GM18498 (cell line): Measurements from ENCODE around the gene FARP2.
"Not testable (repeated sequence)": the region's sequence is repeated elsewhere in the genome, so short reads cannot be mapped to it uniquely, and the experiment has no call there.

Experiments
- ATAC-seq: cut with Tn5 transposase; IDR thresholded peaks from one replicate; pipeline ENCODE4 v1.9.1; 2021; ENCODE audit warnings: mild to moderate bottlenecking, moderate library complexity; ENCODE audit not compliant: unreplicated experiment

The FARP2 gene, protein sequence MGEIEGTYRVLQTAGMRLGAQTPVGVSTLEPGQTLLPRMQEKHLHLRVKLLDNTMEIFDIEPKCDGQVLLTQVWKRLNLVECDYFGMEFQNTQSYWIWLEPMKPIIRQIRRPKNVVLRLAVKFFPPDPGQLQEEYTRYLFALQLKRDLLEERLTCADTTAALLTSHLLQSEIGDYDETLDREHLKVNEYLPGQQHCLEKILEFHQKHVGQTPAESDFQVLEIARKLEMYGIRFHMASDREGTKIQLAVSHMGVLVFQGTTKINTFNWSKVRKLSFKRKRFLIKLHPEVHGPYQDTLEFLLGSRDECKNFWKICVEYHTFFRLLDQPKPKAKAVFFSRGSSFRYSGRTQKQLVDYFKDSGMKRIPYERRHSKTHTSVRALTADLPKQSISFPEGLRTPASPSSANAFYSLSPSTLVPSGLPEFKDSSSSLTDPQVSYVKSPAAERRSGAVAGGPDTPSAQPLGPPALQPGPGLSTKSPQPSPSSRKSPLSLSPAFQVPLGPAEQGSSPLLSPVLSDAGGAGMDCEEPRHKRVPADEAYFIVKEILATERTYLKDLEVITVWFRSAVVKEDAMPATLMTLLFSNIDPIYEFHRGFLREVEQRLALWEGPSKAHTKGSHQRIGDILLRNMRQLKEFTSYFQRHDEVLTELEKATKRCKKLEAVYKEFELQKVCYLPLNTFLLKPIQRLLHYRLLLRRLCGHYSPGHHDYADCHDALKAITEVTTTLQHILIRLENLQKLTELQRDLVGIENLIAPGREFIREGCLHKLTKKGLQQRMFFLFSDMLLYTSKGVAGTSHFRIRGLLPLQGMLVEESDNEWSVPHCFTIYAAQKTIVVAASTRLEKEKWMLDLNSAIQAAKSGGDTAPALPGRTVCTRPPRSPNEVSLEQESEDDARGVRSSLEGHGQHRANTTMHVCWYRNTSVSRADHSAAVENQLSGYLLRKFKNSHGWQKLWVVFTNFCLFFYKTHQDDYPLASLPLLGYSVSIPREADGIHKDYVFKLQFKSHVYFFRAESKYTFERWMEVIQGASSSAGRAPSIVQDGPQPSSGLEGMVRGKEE

DNA sequence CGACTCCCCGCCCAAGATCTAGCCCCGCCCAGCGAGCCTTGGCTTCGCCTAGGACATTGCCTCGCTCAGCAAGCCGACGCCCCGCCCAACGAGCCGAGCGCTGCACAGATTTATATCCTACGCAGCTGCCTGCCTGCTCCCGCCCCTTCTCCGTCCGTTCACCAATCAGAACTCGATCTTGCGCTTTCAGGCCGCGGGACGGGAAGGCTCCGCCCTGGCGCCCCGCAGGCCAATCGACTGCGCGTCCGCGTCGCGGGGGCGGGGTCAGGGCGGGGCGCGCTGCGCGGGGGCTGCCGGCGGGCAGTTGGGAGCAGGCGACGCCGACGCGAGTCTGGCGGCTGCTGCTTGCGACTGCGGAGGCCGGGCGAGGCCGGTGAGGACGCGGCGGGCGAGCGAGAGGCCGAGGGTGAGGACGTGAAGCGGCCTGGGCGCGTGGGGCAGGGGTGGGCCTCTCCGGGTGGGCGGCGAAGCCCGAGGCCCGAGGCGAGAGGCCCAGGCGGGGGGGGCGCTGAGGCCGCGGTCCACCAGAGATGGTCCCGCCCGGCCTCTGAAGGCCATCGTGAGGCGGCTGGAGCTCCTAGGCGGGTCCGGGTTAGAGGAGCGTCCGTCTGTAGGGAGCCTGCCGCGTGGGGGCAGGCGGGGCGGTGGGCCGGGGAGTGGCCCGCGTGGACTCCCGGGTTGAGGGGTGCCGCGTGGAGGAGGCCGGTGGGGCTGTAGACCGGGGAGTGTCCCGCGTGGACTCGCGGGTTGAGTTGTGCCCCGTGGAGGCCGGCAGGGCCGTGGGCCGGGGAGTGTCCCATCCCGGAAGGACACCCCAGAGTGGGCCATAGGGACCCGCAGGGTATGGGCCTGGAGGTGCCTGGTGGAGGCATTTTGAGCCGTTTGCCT lies at the start of gene FARP2:
Gene FARP2, plus strand, starts transcription at position 303 of the 888 bp plus-strand sequence. CDS start 16,823 bp downstream, outside the sequence.
- ATAC-seq, result peak; percentile 79

DNA sequence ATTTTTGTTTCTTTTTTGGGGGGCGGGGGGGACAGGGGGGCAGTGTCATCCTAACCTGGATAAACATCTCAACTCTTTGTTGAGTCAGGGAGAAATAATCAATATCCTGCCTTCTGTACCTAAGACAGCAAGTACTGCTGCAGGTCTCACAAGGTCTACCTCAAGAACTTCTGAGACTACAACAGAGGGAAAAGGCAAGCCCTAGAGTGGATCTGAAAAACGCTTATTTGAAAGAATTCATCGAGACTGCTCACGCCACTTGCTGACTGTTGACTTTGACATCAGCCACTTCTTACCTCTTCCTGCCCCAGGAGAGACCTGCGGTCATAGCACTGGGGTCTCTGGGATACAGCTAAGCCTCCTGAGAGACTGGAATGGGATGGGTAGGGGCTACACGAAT lies 49.0 kb upstream of the FARP2 start:
- no peak for ATAC-seq

DNA sequence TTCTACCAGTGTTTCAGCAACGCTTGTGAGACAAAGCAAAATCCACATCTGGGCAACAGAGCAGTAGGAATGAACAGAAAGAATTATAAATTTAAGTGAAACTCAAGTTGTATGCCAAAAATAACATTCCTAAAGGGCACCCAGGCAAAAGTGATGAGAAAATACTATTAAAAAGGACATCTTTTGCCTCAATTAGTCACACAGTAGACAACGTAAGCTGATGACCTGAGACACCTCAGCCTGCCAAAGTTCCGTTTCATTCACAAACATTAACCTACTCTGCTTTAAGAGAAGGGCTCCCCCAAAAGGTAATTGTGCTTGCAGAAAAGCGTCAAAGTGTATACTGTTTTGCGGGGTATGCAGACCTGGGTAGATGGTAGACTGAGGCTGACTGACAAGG lies 47.8 kb upstream of the FARP2 start:
- no peak for ATAC-seq

DNA sequence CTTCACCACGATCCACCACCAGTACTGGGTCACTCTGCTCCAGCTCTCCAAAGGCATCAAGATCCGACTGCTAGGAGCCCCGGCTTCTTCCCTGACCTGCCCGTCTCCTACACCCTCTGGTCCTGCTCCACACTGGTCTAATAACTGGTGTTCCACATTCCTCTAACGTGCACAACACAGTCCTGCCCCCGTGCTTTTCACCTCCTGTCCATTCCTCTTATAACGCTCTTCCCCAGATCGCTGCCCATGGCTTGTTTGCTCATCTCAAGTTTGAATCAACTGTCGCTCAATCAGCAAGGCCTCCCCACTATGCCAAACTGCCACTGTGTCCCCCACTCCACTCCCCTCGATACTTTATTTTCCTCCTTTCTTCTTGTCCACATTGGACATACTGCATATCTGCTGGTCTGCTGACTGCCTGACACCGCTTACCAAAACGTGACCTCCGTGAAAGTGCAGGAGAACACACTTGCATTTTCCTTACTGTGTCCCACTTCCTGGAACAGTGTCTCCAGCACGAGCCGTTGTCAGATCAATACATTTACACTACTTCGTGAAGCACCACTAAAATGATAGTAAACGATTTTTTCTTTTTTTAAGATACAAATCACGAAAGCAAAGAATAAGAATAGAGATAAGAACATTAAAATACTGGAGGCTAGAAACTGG lies 47.1 kb upstream of the FARP2 start:
- no peak for ATAC-seq

DNA sequence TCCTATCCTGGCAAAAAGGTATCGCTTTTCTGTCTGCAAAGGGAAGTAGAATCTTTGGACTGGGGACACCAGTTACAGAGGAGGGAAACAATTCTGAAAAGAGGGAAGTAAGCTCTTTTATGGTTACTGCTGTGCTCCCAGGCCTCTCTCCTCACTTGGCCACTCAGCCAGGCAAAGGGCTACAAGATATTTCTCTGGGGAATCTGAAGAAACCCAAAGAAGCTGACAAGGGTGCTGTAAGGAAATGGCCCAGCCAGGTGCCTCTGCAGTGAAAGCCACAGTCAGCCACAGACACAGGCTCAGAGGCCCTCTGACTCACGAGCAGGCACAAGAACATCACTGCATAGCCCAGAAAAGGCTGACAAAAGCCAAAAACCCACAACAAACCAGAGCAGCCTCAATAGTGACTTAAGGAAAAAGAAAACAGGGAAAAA lies 46.4 kb upstream of the FARP2 start:
- peak; percentile 50 for ATAC-seq

DNA sequence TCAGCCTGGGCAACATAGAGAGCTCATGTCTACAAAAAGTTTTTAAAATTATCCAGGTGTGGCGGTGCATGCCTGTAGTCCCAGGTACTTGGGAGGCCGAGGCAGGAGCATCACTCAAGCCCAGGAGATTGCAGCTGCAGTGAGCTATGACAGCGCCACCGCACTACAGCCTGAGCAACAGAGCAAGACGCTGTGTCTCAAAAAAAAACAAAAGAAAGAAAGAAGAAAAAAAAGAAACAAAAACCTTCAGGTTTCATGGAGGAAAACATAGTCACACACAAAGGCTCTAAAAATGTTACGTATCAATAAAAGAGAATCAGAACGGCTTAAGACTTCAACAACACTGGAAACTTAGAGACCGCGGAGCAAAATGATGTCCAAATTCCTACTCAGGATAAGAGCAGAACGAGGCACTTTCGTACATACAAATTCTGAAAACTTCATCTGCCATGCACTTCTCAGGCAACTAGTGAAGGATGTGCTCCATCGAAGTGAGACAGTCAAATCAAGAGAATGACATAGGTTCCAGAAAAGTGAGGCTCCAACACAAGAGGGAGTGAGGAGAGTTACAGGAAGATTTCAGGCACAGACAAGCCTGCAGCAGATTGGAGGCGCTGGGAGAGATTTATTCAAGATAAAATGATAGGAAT lies 45.0 kb upstream of the FARP2 start:
- no peak for ATAC-seq

DNA sequence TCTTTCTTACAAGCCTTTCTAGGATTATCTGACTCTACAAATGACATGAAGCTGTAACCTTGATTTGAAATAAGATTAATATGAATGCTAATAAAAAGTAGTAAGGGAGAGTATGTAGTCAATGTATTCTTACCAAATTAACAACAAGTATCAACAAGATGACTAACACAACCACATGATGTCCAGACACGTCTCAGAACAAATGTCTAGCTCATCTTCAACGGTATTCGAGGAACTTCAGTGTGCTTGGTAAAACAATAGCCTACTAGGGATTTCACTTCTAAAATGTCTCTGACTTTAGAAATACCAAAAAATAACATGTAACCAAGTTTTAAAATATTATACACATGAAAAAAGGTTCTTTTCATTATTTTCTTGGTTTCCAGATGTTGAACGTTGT lies 44.0 kb upstream of the FARP2 start:
- no peak for ATAC-seq

DNA sequence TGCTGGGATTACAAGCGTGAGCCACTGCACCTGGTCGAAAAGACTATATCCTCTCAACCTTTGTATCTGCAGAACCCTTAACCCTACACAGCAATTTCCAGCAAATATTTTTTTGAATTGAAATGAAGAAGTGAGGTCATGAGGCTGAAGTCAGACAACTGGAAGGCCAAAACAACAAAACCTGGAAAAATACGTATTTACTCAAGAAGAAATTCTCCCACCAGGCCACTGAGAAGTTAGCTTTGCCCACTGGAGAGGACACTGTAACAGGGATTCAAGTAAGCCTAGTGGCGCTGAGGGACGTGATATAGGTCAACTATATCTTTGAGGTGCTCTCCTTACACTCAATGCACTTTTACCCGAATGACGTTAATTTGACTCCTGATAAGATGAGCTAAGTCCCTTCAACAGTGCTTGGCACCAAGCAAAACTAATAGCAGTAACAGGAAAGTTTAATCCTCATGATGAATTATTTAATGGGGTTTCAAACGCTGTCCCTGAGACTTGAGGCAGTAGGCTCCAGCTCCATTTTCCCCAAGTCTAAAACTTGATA lies 42.5 kb upstream of the FARP2 start:
- ATAC-seq, result no peak

DNA sequence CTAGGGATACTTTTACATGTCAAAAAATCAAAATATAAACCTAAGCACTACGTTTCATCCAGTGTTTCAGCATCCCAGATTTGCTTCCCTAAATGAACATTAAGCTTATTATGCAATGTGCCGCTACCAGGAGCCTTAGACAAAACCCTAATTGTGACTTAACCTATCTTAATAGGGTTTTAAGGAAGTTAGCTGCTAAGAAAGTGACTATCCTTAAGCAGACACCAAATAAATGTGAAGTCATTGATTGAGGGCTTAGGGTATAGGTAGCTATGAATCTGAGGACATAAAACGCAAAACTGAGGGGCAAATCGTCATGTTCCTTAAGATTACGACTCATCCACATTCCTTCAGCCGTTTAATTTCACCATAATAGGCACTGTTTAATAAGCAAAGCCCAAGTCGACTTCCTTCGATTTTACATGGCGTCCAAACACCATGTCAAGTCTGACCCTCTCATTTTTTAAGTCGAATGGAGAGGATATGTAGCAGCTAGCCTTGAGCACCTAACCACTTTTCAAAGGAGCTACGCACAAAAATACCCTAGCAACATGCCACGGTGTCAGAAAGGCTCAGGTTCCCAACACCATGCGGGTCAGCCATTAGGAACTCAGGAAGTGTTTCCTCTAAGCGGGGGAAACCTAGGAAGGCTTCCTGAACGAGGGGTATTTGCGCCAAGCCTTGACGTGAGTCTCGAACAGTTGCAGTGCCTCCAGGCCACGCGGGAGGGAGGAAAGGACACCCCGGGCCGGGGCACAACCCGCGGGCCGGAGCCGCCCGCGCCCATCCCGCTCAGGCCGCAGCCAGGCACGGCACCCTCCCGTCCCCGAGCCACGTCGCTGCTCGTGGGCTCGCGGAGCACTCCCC lies 41.6 kb upstream of the FARP2 start:
- no peak for ATAC-seq

DNA sequence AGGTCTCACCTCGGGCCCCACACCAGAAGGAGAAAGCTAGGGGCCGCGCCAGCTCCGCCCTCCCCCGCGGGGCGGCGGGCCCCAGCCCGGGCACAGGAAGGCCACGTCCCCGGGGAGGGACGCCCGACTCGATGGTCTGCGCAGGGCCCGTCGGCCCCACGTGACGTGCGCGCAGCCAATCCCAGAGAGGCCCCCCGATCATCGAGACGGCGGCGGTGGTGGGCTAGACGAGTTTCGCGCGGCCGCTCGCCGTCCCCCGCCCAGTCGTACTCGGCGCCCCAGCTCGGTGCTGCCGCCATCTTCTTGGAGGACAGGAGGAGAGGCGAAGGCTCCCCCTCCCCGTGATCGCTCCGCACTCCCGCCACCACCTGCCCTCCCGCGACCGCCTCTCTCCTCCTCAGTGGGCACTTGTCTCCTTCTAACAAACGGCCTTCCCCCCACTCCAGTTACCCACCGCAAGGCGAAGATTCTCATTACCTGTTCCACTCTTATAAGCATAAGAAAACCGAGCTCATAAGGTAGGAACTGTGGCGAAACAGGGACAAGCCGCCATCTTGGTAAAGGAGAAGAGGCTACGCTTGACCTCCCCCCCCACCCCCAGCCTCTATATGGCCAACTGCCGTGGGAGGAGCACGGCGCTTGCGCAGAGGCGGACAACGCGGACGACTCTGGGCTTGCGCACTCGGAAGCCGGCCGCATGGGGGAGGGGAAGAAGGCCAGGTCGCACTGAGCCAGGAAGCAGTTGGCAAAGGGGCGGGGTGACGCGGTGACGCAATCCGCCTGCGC lies 40.8 kb upstream of the FARP2 start, which contains the start of gene HDLBP:
Gene HDLBP, minus strand, starts transcription at position 580 of the 786 bp plus-strand sequence. CDS start 48,803 bp downstream, outside the sequence.
- ATAC-seq, result peak; percentile 78

DNA sequence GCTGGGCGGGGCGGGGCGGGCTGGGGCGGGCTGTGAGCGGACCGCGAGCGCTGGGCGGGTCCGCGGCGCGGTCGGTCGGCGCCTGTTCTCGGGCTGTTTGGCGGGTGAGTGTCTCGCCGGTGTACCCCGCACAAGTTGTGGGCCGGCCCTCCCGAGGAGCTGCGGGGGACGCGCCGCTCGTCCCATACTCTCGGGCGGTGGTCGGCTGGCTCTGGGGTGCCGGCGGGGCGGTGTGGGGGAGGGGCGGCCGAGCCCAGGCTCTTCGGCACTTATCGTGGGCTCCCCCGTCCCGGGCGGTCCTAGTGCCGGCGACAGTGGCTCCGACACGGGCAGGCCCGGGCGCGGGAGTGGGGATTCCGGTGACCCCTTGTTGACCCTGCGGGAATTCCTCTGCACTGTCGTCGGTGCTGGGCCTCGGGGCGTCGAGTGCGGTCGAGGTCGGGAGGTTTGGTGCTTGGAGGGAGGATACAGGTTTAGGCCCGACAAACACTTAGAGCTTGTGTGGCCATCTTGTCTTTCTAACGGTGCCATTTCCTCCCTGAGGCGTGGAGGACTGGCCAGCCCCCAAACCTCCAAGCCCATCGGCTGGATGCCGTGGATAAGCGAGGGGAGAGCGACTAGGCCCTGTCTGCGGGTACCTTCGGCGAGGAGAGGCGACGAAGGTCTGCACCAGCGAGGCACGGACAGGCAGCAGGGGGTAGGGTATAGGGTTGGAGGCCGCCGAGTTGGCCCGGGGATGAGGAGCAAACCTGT lies 40.0 kb upstream of the FARP2 start, which contains the start of gene SEPTIN2:
Gene SEPTIN2, plus strand, starts transcription at position 47 of the 753 bp plus-strand sequence. CDS start 8,308 bp downstream, outside the sequence.
- ATAC-seq, result peak; percentile 48

DNA sequence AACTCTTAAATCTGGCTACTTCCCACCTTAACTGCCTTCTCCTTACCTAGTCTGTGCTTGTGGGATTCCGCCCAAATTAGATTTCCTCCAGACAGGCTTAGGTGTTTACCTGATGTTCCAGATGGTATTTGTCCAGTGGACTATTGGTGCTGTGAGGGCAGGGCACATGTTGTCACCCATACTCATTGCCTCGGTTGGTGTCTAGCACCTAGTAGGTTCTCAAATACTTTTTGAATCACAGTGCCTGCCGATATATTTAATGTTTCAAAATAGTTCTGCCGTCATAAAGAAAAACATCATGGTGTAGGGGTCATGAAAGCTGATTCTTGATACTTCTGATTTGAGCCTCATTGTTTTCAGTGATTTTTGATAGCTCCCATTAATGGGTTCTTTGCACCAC lies 39.3 kb upstream of the FARP2 start:
- no peak for ATAC-seq

DNA sequence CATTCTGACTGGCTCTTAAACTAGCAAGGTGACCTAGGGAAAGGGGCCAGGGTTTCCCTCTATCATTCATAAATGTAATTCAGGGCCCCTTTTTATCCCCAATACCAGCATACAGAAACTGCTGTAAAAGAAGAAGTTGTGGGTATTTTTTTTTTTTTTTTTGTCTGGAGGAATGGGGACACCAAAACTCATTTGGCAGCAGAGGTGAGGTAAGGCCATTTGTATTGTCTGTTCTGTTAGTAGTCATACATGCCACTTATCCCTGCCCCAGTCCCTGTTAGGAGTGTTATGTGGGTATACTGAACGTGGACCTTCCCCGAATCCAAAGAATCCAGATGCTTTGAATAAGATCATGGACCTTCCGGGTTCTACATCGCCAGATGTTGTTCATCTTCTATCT lies 38.7 kb upstream of the FARP2 start:
- no peak for ATAC-seq

DNA sequence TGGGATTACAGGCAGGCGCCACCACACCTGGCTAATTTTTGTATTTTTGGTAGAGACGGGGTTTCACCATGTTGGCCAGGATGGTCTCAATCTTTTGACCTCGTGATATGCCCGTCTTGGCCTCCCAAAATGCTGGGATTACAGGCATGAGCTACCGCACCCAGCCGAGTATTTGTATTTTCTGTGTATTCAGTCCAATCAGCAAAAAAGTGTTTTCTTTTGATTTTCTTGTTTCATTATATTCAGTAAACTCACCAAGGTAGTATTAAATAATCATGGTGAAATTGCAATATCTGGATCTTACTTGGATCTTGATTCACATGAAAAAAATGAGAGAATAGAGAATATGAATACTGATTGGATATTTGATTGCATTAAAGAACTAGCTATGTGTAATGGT lies 37.3 kb upstream of the FARP2 start:
- not testable (repeated sequence) for ATAC-seq

DNA sequence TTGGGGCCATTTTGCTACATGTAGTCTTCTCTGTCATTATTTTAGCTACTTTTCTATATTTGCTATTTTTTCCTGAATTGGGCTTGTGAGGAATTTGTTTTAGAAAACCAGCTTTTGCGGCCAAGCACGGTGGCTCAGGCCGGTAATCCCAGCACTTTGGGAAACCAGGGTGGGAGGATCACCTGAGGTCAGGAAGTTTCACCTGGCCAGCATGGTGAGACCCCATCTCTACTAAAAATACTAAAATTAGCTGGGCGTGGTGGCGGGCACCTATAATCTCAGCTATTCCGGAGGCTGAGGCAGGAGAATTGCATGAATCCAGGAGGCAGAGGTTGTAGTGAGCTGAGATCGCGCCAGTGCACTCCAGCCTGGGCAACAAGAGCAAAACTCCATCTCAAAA lies 35.7 kb upstream of the FARP2 start:
- no peak for ATAC-seq

DNA sequence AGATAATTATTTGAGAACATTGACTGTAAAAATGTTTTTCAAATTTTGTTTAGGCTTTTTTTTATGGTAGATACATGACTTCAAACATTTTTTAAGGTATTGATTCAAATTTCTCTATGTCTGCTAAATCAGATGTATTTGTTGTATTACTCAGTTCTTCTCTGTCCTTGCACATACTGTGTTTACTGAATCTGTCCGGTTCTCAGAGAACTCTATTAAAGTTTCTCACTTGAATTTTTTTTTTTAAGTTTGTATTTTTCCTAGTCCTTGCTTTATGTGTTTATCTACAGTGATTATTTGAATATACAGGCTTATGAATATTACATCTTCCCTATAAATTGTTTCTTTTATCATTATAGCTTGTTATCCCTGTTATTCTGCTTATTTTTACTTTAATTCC lies 35.1 kb upstream of the FARP2 start:
- no peak for ATAC-seq
